Astrocyte of the hippocampus (primary cell): ENCODE data around the gene PYURF.
A peak's percentile ranks its signal among the peaks of the same experiment; 100 is the strongest.

Experiments used
- DNase-seq: peaks from one replicate; pipeline ENCODE4 v3.0.0; 2011; ENCODE audit warnings: low read depth, low spot score

The PYURF gene

DNA sequence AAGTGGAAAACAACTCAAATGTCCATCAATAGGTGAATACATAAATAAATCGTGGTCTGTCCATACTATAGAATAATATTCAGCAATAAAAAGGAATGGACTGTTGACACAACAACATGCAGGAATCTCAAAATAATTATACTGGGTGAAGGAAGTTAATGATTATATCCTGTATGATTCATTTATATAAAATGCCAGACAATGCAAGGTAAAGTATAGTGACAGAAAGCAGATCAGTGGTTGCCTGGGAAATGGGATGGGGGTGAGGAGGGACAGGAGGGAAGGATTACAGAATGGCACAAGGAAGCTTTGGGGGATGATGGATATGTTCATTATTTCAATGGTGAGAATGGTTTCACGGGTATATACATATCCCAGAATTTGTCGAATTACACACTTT is 12.3 kb downstream of the PYURF start:
- no peak for DNase-seq

DNA sequence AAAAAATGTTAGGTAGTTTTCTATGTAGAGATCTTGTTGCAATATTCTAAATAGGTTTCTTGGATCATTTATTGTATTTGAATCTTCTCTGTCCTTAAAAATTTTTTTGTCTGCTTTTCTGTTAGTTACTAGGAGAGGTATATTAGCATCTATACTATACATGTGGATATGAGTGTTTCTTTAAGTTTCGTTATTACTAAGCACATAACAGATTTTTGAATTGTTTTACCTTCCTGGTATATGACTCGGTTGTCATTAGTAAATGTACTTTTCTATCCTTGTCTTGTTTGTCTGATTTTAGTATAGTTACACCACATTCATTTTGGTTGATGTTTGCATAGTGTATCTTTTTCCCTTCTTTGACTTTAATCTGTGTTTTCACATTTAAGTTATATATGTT is 20.2 kb downstream of the PYURF start:
- no peak for DNase-seq

DNA sequence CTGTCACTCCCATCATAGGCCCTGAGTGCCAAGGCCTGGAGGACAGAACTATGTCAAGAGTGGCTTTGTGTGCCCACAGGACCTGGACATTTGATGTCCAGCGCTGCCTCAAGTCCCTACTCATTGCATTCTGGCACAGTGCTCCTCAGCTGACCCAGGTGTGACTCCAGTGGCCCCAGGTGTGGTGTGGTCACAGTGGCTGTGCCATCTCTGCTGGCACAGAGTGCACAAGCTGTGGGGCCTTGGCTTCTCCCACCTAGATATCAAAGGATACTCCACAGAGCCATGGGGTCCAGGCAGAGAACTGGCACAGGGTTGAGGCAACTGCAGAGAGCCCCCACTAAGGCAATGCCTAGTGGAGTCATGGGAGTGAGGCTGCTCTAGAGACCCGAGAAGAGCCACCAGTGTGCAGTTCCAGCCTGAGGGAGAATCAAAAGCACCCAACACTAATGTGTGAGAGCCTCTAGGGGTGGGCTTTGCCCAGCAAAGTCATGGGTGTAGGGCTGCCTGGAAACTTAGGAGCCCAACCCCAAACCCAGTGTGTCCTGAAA is 25.6 kb downstream of the PYURF start:
- DNase-seq: no peak

DNA sequence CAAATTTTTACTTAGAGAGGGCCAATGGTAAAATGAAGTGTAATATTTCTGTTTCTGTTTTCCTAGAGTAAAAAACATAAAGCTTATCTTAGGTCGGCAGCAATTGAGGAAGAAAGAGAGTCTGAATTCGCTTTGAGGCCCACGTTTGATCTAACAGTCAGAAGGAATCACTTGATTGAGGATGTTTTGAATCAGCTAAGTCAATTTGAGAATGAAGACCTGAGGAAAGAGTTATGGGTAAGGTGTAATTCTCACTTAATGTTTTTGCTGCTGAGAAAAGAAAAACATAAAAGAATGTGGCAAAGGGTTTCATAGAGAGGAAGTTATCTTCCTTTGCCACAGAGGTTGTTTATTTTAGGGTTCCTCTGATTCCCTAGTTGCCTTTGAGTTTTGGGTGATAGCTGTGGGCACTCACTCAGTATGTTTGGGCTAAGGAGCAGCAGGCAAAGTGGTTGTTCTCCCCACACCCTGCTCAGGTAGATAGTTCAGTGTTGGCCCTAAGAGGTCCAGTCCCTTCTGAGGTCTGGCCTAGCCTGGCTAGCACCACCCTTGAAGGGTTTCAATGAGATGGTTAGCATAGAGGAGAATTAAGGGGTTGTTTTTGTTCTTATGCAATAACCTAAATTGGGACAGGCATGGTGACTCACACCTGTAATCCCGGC is 34.3 kb downstream of the PYURF start:
- DNase-seq: no peak

DNA sequence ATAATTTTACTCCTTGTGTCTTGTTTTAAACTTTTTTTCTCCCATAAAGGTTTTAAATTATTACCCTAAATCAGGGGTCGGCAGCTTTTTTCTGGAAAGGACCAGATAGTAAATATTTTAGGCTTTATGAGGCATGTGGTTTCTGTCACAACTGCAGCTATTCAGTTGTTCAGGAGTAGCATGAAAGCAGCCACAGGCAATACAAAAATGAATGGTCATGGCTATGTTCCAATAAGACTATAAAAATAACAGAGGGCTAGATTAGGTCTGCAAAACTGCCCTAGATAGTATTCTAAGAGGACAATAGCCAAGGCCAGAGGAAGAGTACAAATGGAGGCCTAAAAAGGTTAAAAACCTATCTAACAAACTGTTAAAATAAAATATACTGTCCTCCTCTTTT is 42.0 kb downstream of the PYURF start:
- DNase-seq: peak; percentile 3

DNA sequence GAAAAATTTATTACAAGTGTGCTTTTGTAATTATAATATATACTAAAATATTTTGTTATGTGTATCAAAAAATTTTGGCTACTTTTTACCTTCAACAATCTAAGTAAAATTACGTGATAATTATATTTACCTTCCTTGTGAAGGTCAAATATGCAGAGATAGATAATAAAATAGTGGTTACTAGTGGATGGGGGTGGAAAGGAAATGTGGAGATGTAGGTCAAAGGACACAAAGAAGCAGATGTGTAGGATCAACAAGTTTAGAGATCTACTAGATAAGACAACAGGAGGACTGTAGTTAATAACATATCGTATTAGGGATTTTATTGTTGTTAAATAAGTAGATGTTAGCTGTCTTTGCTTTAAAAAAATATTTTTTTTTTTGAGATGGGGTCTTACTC is 45.3 kb downstream of the PYURF start:
- no peak for DNase-seq

DNA sequence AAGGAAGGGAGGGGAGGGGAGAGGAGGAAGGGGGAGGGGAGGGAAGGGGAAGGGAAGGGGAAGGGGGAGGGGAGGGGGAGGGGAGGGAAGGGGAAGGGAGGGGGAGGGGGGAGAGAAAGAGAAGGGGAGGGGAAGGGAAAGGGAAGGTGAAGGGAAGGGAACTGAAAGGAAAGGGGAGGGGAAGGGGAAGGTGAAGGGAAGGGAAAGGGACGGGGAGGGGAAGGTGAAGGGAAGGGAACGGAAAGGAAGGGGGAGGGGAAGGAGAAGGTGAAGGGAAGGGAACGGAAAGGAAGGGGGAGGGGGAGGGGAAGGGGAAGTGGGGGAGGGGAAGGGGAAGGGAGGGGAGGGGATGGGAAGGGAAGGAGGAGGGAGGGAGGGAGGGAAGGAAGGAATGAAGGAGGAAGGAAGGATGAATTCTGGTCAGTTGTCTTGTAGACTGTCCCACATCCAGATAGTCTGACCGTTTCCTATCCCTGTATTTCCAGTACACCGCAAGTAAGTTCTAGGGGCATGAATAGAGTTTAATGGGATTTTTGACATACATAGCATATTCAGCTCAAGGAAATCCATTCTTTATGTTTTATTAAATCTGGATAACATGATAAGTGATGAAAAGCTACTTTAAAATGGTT is 46.2 kb downstream of the PYURF start:
- DNase-seq: no peak
